ENCODE data around the gene EXOC5. TPM values are rescaled to one million over a fixed set of nuclear protein-coding genes. Genes with fewer than 3 reads are reported as not detected.
"Not testable (repeated sequence)": the region's sequence is repeated elsewhere in the genome, so short reads cannot be mapped to it uniquely, and the experiment has no call there.

EXOC5 gene
- total and polyA plus RNA-seq, 2 experiments from 2014 or later, result 71.5 to 79.8 TPM

- peaks cover 14% of the 10 kb centered on the region for H3K4me1 ChIP-seq (ENCODE audit: insufficient read depth)
These were observed 6.6 kb downstream of the EXOC5 start for GRCh38 chr14:57262117-57262516.

GRCh38 chr14:57261604-57262003 lies 7.1 kb downstream of the EXOC5 start:
- no peak overlapping the region for H3K27ac ChIP-seq

More at GRCh38 chr14:57262117-57262516, 6.6 kb downstream of the EXOC5 start:
- H3K9me3 ChIP-seq (ENCODE audit: low read depth), result no peaks in the 10 kb centered on the region
- H3K79me2 ChIP-seq (ENCODE audit: insufficient read depth), result peaks cover 100% of the 10 kb centered on the region
- H3F3A ChIP-seq (ENCODE audit: insufficient read depth), result peaks cover 4% of the 10 kb centered on the region; the same call in 1 of the 2 replicates
- H3K4me2 ChIP-seq (ENCODE audit: unreplicated experiment), result no peak overlapping the region
- H2AFZ ChIP-seq, result no peak overlapping the region
- no peaks in the 10 kb centered on the region for H3K27me3 ChIP-seq (replicated peaks; ENCODE audit: insufficient read depth)
- H3K4me3 ChIP-seq, result no peak overlapping the region
- H3K27ac ChIP-seq, result no peak overlapping the region
- H3K9me2 ChIP-seq (ENCODE audit: insufficient read depth), result no peaks in the 10 kb centered on the region
- peaks cover 15% of the 10 kb centered on the region; the same call in 1 of the 2 replicates for H4K20me1 ChIP-seq (ENCODE audit: insufficient read depth)
- no peak for TF ChIP-seq EZH2phosphoT487 (IDR thresholded peaks at IDR 0.05; ENCODE audit: insufficient read depth, low read depth)
- no peak for TF ChIP-seq EZH2 (IDR thresholded peaks at IDR 0.05; ENCODE audit: insufficient read depth, poor library complexity, severe bottlenecking)
- in situ Hi-C loops (cut with MboI), result no loop called here
- DNase-seq, result no peak
- no peak overlapping the region for H3K9ac ChIP-seq
- H3K36me3 ChIP-seq (ENCODE audit: low read depth), result no peaks in the 10 kb centered on the region

DNA sequence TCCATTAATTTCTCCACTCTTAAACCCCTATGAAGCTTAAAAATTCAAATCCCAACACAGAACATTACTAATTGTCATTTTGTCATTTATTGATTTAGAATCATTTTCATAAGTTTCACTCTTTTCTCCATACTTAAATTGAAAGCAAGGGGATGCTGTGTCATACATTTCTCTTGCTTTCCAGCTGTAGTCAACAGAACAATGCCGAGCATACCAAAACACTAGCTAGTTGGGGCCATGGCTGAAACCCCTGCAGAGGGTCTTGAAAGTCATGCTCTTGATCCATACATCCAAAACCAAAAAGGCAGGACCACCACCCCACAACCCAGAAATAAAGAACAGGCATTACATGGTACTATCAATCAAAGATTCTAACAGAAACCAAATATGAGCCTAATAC lies 9.0 kb downstream of the EXOC5 start:
- TF ChIP-seq EZH2phosphoT487 (IDR thresholded peaks at IDR 0.05; ENCODE audit: insufficient read depth, low read depth) (no peak), EZH2 (IDR thresholded peaks at IDR 0.05; ENCODE audit: insufficient read depth, poor library complexity, severe bottlenecking) (no peak)
- Histone ChIP-seq H3K27me3 (replicated peaks; ENCODE audit: insufficient read depth) (no peaks in the 10 kb centered on the region), H3K9ac (no peak overlapping the region), H3K9me3 (ENCODE audit: low read depth) (no peaks in the 10 kb centered on the region), H3F3A (ENCODE audit: insufficient read depth) (no peaks in the 10 kb centered on the region), H3K36me3 (ENCODE audit: low read depth) (no peaks in the 10 kb centered on the region), H3K4me1 (ENCODE audit: insufficient read depth) (no peaks in the 10 kb centered on the region), H2AFZ (no peak overlapping the region), H3K27ac (no peak overlapping the region), H3K79me2 (ENCODE audit: insufficient read depth) (peaks cover 100% of the 10 kb centered on the region), H3K4me3 (no peak overlapping the region), H3K4me2 (ENCODE audit: unreplicated experiment) (no peak overlapping the region), H4K20me1 (ENCODE audit: insufficient read depth) (peaks cover 16% of the 10 kb centered on the region; the same call in 1 of the 2 replicates), H3K9me2 (ENCODE audit: insufficient read depth) (no peaks in the 10 kb centered on the region)
- in situ Hi-C loops (cut with MboI), result no loop called here
- DNase-seq, result no peak
- WGBS, 2 experiments (ENCODE audit: low coverage in 1 of 2, low lambda C conversion rate in 2 of 2, missing lambda C conversion rate in 2 of 2), result 97 to 100% methylated on average over 1 of the region's 1 CpG

More at GRCh38 chr14:57261604-57262003, 7.1 kb downstream of the EXOC5 start:
- no peak for DNase-seq
- Histone ChIP-seq H3K79me2 (ENCODE audit: insufficient read depth) (peaks cover 100% of the 10 kb centered on the region), H2AFZ (no peak overlapping the region), H3F3A (ENCODE audit: insufficient read depth) (0 out of 2 replicates have a peak, but pooled peaks cover 4% of the 10 kb centered on the region), H3K9me3 (ENCODE audit: low read depth) (no peaks in the 10 kb centered on the region), H4K20me1 (ENCODE audit: insufficient read depth) (peaks cover 16% of the 10 kb centered on the region; the same call in 1 of the 2 replicates), H3K36me3 (ENCODE audit: low read depth) (no peaks in the 10 kb centered on the region), H3K4me2 (ENCODE audit: unreplicated experiment) (no peak overlapping the region), H3K9ac (no peak overlapping the region), H3K9me2 (ENCODE audit: insufficient read depth) (no peaks in the 10 kb centered on the region), H3K27me3 (replicated peaks; ENCODE audit: insufficient read depth) (no peaks in the 10 kb centered on the region), H3K4me1 (ENCODE audit: insufficient read depth) (peaks cover 8% of the 10 kb centered on the region), H3K4me3 (no peak overlapping the region)
- no peak for TF ChIP-seq EZH2phosphoT487 (IDR thresholded peaks at IDR 0.05; ENCODE audit: insufficient read depth, low read depth)
- TF ChIP-seq EZH2 (IDR thresholded peaks at IDR 0.05; ENCODE audit: insufficient read depth, poor library complexity, severe bottlenecking), result no peak
- in situ Hi-C loops (cut with MboI), result no loop called here

GRCh38 chr14:57258221-57258620 lies 10.5 kb downstream of the EXOC5 start:
- H3K9me3 ChIP-seq (ENCODE audit: low read depth); H2AFZ ChIP-seq; H3K4me2 ChIP-seq (ENCODE audit: unreplicated experiment); H3K27ac ChIP-seq; in situ Hi-C loops (cut with MboI); H3K9me2 ChIP-seq (ENCODE audit: insufficient read depth); H3K36me3 ChIP-seq (ENCODE audit: low read depth); H3K9ac ChIP-seq; H3K4me3 ChIP-seq; H3K4me1 ChIP-seq (ENCODE audit: insufficient read depth); H3F3A ChIP-seq (ENCODE audit: insufficient read depth); H3K27me3 ChIP-seq (replicated peaks; ENCODE audit: insufficient read depth); DNase-seq: not testable (repeated sequence)
- Histone ChIP-seq H4K20me1 (ENCODE audit: insufficient read depth) (peaks cover 18% of the 10 kb centered on the region; the same call in 1 of the 2 replicates), H3K79me2 (ENCODE audit: insufficient read depth) (peaks cover 100% of the 10 kb centered on the region)
- WGBS, 2 experiments (ENCODE audit: low coverage in 1 of 2, low lambda C conversion rate in 2 of 2, missing lambda C conversion rate in 2 of 2), result 93 to 95% methylated on average over 2 of the region's 2 CpGs

GRCh38 chr14:57254884-57255283 lies 13.8 kb downstream of the EXOC5 start:
- H3K4me3 ChIP-seq, result no peak overlapping the region
- H2AFZ ChIP-seq, result no peak overlapping the region
- no peaks in the 10 kb centered on the region for H3F3A ChIP-seq (ENCODE audit: insufficient read depth)
- no peaks in the 10 kb centered on the region for H3K9me2 ChIP-seq (ENCODE audit: insufficient read depth)
- H3K4me1 ChIP-seq (ENCODE audit: insufficient read depth), result no peaks in the 10 kb centered on the region
- DNase-seq, result no peak
- no peaks in the 10 kb centered on the region for H3K9me3 ChIP-seq (ENCODE audit: low read depth)
- no peak overlapping the region for H3K9ac ChIP-seq
- no peaks in the 10 kb centered on the region for H3K36me3 ChIP-seq (ENCODE audit: low read depth)
- no peaks in the 10 kb centered on the region for H3K27me3 ChIP-seq (replicated peaks; ENCODE audit: insufficient read depth)
- in situ Hi-C loops (cut with MboI), result no loop called here
- H4K20me1 ChIP-seq (ENCODE audit: insufficient read depth), result peaks cover 24% of the 10 kb centered on the region; the same call in 1 of the 2 replicates
- H3K4me2 ChIP-seq (ENCODE audit: unreplicated experiment), result no peak overlapping the region
- TF ChIP-seq EZH2 (IDR thresholded peaks at IDR 0.05; ENCODE audit: insufficient read depth, poor library complexity, severe bottlenecking), result no peak
- no peak for TF ChIP-seq EZH2phosphoT487 (IDR thresholded peaks at IDR 0.05; ENCODE audit: insufficient read depth, low read depth)
- H3K27ac ChIP-seq, result no peak overlapping the region
- peaks cover 100% of the 10 kb centered on the region for H3K79me2 ChIP-seq (ENCODE audit: insufficient read depth)
